ENCODE data around the gene KYNU.

DNA sequence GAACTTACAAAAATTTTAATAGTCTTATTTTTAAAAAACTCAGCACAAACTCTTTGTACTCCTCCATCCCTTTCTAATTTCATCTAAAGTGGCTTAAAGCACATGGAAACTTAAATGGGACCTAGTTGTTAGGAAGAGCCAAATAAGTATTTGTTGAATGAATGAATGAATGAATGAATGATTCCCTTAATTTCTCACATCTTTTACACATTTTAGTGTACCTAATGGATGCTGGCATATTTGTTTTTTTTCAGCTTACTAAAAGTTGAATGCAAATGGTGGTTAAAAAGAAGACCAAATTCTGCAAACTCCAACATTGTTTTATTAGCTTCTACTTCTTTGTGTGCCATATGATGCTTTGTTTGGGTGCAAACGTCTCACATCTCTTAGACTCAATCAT lies 89.6 kb downstream of the KYNU start:
- TF ChIP-seq JUN (CRISPR knock-in tag; IDR thresholded peaks at IDR 0.05) (no peak), ELF4 (CRISPR knock-in tag; IDR thresholded peaks at IDR 0.05; ENCODE audit: borderline replicate concordance) (no peak)

Measured in HepG2 (cell line).